Forelimb muscle (tissue), 1 donor: ENCODE data around the gene FGG. TPM values are rescaled to one million over a fixed set of nuclear protein-coding genes. Genes with fewer than 3 reads are reported as not detected.
"Not testable (repeated sequence)": the region's sequence is repeated elsewhere in the genome, so short reads cannot be mapped to it uniquely, and the experiment has no call there.

ENCODE experiments used
- DNase-seq: peaks from one replicate; pipeline ENCODE4 v3.0.0-alpha.2; 2013; ENCODE audit warnings: low read depth
- polyA plus RNA-seq: library from polyadenylated mRNA; unstranded; fragments of 120-200 nt; gene quantifications from one replicate; pipeline ENCODE4 v1.2.1, GENCODE V29; 2013; ENCODE audit not compliant: insufficient read length

Gene FGG
- polyA plus RNA-seq, 1 donor = not detected

GRCh38 chr4:154611833-154612232, 623 bp downstream of the FGG start:
- no peak for DNase-seq

DNA sequence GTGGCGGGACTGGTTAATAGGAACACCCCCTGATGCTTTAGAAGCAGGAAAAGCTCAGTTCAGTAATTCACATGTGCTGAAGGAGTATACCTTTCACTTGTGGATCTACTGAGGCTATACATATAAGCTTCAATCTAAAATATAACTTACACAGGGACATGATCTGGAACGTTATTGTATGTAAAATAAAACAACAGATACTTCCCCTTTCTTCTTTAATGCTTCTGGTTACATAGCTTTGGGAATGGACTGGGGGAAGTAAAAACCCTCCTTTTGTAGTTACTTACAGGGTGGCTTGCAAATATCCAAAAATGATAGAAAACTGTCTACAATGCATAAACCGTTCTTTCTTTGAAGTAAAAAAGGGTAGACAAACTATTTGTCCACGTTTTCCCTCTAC, 1.9 kb downstream of the FGG start:
- DNase-seq = no peak

DNA sequence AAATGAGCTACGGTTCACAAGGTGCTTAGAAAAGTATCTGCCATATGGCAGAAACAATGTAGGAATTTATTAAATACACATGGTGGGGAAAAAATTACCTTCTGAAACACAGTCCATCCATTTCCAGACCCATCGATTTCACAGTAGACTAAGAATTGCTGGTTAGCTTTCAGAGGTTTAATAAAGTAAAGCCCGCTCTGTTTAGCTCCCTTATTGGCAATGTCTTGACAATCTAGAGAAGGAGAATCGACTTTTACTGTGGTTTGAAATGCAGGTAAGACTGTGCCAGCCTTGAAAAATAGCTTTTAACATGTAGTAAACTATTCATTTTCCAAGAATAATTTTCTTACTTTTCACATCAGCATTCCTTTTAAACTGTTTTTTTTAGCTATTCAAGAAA, 2.9 kb downstream of the FGG start:
- DNase-seq = no peak

DNA sequence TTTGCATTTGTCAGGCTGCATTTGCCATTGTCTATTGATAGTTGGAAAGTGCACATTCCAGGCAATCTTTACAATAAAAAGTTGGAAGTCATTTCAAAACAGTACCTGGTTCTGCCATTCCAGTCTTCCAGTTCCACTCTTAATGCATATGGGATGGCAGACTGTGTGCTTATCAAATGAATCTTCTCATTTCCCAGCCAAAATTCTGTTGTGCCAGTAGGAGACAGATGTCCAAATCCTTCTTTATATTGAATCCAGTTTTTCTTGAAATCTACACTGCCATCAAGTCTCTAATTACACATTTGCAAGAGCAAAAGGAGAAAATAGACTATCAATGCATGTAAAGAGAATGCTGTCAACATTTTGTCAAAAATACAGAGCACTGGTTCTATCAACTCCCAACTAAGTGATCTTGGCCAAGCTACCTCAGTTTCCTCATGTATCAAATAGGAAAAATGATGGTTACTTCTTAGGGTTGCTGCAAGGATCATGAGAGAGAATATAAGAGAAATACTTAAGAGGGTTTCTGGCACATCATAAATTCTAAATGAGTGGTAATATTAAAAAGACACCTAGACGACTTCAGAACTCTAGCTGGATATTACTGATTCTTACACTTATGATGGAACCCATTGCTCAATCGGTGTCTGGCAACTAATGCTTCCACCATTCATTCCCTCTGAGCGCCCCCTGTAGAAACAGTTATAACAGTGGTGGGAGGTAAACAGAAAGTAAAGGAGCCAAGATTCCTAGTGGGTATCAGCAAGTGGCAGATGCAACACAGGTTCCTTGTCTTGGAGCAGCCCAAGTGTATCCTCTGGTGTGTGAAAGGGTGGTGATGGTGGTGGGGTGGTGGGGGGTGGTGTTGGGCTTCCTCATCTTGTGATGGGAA, 3.8 kb downstream of the FGG start:
- DNase-seq = no peak

- DNase-seq = no peak
These were observed 5.4 kb downstream of the FGG start for GRCh38 chr4:154606728-154607723.

GRCh38 chr4:154604696-154605200, 7.7 kb downstream of the FGG start:
- DNase-seq = no peak

GRCh38 chr4:154603033-154603943, 9.2 kb downstream of the FGG start:
- DNase-seq = no peak

DNA sequence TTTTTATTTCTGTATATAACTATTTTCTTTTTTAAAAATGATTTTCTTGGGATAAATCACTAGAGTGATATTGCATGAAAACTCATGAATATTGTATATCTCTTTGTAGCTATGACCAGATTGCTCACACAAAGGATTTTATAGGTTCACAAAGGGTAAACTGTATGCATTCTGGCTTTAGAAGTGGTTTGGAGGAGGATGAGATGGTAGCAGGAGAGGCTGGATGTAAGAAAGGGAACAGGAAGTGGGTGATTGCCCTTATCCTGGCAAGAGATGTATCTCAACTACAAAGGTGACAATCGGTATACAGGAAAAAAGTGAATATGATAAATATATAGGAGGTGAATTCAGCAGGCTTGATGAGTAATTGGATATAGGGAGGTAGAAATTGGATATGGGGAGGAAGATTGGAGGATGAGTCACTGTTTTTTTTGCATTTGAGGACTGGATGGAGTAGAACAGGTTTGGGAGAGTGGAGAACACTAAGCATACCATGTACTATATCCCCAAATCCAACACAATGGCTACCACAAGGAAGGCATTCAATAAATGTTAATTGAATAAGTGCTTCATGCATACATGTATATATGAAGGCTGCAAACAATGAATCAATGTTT, 9.9 kb downstream of the FGG start:
- DNase-seq = no peak

DNA sequence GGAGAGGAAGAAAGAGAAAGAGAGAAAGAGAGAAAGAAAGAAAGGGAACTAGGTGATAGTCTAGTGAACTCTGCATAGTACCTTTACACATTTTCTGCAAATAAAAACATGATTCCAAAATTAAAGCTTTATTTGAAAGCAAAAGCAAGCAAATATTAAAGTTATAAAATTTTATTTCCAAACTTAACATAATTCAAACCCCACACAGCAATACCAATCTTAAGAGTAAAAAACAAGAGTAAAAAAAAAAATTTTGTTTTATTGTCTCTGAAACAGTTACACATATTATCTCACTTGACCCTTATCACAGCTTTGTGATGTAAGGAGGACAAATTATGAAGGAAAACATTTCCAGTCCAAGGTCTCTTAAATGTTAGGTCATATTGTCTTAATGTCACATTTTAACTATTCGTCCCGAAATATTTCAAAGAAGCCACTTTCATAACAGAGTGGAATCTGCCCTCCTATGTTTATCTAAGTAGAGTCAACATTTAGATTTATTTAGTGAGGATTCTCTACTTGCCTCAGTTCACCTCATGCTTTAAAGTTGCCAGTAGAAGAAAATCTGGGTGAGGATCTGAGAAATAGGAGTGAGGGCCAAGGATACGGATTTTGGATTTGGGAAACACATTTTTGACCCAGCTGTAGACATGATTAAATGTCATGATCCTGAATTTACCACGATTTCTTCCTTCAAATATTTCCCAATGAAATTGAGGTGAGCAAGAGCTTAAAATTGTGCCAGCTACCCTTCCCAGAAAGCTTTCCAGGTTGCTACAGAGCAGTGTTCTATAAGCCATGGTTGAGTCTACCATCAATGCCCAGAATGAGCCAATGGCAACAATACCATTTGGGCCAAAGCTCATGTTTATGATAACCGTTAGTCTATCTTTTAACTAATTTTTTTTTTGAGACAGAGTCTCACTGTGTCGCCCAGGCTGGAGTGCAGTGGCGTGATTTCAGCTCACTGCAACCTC, 14.4 kb downstream of the FGG start:
- DNase-seq = no peak

DNA sequence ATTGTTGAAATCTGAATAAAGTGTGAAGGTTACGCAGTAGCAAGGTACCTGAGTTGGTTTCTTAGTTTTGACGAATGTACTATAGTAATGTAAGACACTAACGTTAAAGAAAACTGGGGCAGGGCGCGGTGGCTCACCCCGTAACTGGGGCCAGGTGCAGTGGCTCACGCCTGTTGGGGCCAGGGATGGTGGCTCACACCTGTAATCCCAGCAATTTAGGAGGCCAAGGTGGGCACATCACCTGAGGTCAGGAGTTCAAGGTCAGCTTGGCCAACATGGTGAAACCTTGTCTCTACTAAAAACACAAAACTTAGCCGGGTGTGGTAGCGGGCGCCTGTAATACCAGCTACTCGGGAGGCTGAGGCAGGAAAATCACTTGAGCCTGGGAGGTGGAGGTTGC, 15.2 kb downstream of the FGG start:
- DNase-seq = not testable (repeated sequence)

- DNase-seq = no peak
These were observed 16.6 kb downstream of the FGG start for GRCh38 chr4:154595807-154596206.

DNA sequence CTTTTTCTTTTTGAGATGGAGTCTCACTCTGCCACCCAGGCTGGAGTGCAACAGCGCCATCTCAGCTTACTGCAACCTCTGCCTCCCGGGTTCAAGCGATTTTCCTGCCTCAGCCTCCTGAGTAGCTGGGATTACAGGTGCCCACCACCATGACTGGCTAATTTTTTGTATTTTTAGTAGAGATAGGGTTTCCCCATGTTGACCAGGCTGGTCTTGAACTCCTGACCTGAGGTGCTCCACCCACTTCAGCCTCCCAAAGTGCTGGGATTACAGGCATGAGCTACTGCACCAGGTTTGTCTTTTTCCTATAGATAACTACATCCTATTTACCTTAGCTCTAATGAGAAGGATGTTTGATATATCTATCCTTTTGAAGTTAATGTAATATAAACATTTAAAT, 18.1 kb downstream of the FGG start:
- not testable (repeated sequence) for DNase-seq

- no peak for DNase-seq
These were observed 18.6 kb downstream of the FGG start for GRCh38 chr4:154593868-154594267.

GRCh38 chr4:154591890-154592289, 20.6 kb downstream of the FGG start:
- DNase-seq = no peak

- DNase-seq = no peak
These were observed 22.0 kb downstream of the FGG start, which contains the start of gene FGA for GRCh38 chr4:154590329-154591006. FGA (minus strand) TSS chr4:154590742; CDS start chr4:154590687, 55 bp downstream.

DNA sequence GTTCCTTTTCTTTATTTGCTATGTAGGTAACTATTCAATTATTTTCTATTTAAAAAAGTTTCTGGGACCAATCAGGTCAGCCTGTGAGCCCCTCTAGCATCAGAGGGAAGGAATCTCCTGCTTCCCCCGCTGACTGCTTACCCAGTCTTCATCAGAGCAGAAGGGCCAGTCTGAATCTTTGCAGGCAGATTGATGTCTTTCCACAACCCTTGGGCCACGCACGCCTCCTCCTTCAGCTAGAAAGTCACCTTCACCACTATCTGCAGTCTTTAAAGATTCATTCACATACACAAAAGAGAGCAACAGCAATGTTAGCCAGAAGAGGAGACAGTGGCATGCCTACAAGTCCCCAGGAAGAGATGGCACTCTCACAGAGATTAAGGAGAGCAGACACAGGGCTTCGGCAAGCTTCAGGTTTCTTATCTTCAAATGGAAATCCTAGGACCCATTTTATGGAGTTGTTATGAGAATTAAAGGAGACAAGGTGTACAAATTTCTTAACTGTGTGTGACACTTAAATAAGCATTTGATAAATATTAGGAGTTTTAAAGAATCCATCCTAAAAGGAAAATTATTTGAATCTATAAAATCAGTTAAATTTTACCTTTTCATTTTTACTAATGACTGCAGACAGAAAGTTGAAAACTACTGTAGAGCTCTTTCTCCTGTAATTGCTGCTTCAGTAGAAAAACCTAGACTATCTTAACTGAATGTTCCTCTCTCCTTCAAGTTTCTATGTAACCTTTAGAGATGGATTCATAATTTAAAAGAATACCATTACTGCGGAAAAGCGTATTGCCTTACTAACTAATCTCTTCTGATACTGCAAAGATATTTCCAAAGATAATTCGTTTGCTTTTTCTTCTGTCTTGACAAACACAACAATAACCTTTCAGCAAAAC, 22.9 kb downstream of the FGG start:
- no peak for DNase-seq

- DNase-seq = no peak
These were observed 24.3 kb downstream of the FGG start for GRCh38 chr4:154588198-154588597.
